Testis (tissue), 2 donors: ENCODE data around the gene C2CD3.

Experiments
- POLR2A ChIP-seq: fragments of 450-650 bp; IDR thresholded peaks from one replicate; pipeline ENCODE4 v1.6.1; 2017; ENCODE audit warnings: antibody characterized with exemption, mild to moderate bottlenecking, moderate library complexity
- TF ChIP-seq, protein P1 (sequence below), 3 experiments: fragments of 450-650 bp in 2 of 3; fragments of 200-600 bp in 1 of 3; sonication (generic) in 1 of 3; IDR thresholded peaks; one replicate each; pipeline ENCODE4 v1.5.1; 2016 to 2019; ENCODE audit warnings: antibody characterized with exemption in 3 of 3, mild to moderate bottlenecking in 2 of 3, moderate library complexity in 1 of 3

GRCh38 chr11:74123008-74123448 lies 47.8 kb downstream of the C2CD3 start:
- TF ChIP-seq POLR2A = no peak
- TF ChIP-seq, protein P1, sequence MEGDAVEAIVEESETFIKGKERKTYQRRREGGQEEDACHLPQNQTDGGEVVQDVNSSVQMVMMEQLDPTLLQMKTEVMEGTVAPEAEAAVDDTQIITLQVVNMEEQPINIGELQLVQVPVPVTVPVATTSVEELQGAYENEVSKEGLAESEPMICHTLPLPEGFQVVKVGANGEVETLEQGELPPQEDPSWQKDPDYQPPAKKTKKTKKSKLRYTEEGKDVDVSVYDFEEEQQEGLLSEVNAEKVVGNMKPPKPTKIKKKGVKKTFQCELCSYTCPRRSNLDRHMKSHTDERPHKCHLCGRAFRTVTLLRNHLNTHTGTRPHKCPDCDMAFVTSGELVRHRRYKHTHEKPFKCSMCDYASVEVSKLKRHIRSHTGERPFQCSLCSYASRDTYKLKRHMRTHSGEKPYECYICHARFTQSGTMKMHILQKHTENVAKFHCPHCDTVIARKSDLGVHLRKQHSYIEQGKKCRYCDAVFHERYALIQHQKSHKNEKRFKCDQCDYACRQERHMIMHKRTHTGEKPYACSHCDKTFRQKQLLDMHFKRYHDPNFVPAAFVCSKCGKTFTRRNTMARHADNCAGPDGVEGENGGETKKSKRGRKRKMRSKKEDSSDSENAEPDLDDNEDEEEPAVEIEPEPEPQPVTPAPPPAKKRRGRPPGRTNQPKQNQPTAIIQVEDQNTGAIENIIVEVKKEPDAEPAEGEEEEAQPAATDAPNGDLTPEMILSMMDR (IDR thresholded peaks at IDR 0.05) = no peak
